AG04450 (cell line): ENCODE results near the gene TALDO1. TPM values are rescaled to one million over a fixed set of nuclear protein-coding genes. Genes with fewer than 3 reads are reported as not detected.

Experiments
- CTCF ChIA-PET: fragments of 300-600, 350-600 bp; formaldehyde crosslinking; extraction: SDS; loops from one replicate; lab custom pipeline; 2022; ENCODE audit warnings: antibody characterized with exemption, inconsistent platforms; lab: Charles Lee
- POLR2A ChIA-PET: fragments of 350-600 bp; formaldehyde crosslinking; extraction: SDS; loops from one replicate; lab custom pipeline; 2021; ENCODE audit warnings: antibody characterized with exemption, inconsistent platforms; lab: Yijun Ruan, JAX
- DNase-seq: peaks from one replicate; pipeline ENCODE4 v3.0.0-alpha.2; 2011; ENCODE audit warnings: low read depth, low spot score
- H3K27ac ChIP-seq: one replicate; pipeline ENCODE4 v1.5.1; 2012; ENCODE audit warnings: low read depth, low read length, control low read depth
- H3K27me3 ChIP-seq: one replicate; pipeline ENCODE4 v1.6.0; 2012; ENCODE audit warnings: low read length; ENCODE audit not compliant: control insufficient read depth, insufficient read depth
- H3K4me3 ChIP-seq: 2 replicates; pipeline ENCODE4 v1.5.1; 2011; ENCODE audit warnings: mild to moderate bottlenecking, low read depth, low read length, control low read depth
- H3K9me3 ChIP-seq: 2 replicates; pipeline ENCODE4 v1.5.1; 2012; ENCODE audit warnings: low read length; ENCODE audit not compliant: control insufficient read depth, insufficient read depth
- polyA plus RNA-seq: library from polyadenylated mRNA; depleted of rRNA; stranded (reverse); fragments of >200 nt; gene quantifications from 2 replicates; pipeline ENCODE4 v1.2.3, GENCODE V29; 2011
- TF ChIP-seq, protein P1 (sequence below): IDR thresholded peaks from 2 replicates; pipeline ENCODE4 v1.5.1; 2011; ENCODE audit warnings: low read depth, low read length, control low read depth, inconsistent platforms

The TALDO1 gene
- polyA plus RNA-seq, 1 experiment = 242 TPM

DNA sequence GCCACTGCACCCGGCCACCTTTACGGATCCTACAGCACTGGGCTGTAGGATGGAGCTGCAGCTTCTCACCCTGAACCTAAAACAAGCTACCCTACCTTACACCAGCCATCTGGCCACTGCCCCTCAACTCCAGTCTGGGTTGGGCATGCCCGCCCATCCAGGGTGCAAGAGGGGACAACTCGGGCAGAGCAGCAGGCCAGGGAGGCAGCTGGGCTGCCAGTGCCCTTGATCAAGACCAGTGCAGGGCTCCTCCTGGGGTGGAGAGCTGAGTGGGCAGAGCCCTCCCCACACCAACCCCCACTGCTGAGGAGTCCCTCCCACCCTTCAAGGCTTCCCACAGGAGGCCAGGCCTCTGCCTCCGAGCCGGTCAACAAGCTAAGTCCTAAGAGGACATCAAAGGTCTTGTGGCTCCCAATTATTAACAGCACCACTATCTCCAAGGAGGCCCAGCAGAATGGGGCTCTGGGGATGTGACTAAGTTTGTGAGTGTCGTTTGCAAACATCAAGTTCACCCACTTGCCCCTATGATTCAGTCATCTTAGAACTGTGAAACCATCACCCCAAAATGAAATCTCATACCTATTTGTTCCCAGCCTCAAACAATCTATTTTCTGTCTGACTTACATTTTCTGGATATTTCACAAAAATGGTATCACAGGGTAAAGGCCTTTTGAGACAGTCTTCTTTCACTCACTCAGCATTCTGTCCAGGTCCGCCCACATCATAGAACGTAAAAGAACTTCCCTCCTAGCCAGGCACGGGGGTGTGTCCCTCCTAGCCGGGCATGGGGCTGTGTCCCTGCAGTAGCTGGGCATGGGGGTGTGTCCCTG, 19.1 kb downstream of the TALDO1 start:
- ChIA-PET POLR2A (no interaction called here), CTCF (interaction anchor here (1.1 kb wide), 1 partner anchor 40 kb away, joined by 3 read pairs; no protein-coding TSS in a partner anchor)
- no peak overlapping the region for H3K27ac ChIP-seq
- H3K27me3 ChIP-seq = no peaks in the 10 kb centered on the region
- no peak for DNase-seq
- no peak overlapping the region for H3K4me3 ChIP-seq
- TF ChIP-seq, protein P1, sequence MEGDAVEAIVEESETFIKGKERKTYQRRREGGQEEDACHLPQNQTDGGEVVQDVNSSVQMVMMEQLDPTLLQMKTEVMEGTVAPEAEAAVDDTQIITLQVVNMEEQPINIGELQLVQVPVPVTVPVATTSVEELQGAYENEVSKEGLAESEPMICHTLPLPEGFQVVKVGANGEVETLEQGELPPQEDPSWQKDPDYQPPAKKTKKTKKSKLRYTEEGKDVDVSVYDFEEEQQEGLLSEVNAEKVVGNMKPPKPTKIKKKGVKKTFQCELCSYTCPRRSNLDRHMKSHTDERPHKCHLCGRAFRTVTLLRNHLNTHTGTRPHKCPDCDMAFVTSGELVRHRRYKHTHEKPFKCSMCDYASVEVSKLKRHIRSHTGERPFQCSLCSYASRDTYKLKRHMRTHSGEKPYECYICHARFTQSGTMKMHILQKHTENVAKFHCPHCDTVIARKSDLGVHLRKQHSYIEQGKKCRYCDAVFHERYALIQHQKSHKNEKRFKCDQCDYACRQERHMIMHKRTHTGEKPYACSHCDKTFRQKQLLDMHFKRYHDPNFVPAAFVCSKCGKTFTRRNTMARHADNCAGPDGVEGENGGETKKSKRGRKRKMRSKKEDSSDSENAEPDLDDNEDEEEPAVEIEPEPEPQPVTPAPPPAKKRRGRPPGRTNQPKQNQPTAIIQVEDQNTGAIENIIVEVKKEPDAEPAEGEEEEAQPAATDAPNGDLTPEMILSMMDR = no peak
- H3K9me3 ChIP-seq = no peaks in the 10 kb centered on the region; the same call in 1 of the 2 replicates

DNA sequence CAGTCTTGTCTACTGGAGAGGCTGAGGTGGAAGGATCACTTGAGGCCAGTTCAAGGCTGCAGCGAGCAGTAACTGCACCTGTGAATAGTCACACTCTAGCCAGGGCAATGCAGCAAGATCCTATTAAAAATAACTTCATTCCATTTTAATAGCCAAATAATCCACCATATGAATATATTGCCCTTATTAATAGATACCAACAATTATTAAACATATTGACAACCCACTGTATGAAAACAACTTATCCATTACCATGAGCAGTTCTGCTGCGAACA, 19.6 kb downstream of the TALDO1 start:
- TF ChIP-seq, protein P1 = no peak
- Histone ChIP-seq H3K4me3 (no peak overlapping the region), H3K27ac (no peak overlapping the region), H3K9me3 (no peaks in the 10 kb centered on the region; the same call in 1 of the 2 replicates), H3K27me3 (no peaks in the 10 kb centered on the region)
- no peak for DNase-seq
- ChIA-PET POLR2A (no interaction called here), CTCF (no interaction called here)

DNA sequence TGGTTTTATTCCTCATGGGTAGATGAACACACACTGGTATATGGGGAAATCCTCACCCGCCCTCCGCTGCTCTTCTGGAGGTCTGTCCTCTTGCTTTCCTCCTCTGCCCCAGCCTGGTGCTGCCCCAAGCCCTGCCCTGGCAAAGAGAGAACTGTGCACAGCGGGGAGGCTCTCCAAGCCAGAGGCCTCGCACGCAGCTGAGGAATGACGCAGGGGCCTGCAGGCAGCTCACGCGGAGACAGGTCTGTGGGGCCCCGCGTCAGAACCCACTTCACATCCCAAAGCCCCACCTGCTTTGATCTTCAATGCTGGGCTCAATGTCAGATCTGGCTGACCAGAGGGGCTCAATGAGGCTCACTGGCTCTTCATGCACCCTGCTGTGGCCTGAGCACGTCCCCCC, 20.0 kb downstream of the TALDO1 start:
- POLR2A ChIA-PET = no interaction called here
- CTCF ChIA-PET = no interaction called here
- TF ChIP-seq, protein P1 = no peak
- Histone ChIP-seq H3K9me3 (no peaks in the 10 kb centered on the region; the same call in 1 of the 2 replicates), H3K27ac (no peak overlapping the region), H3K27me3 (no peaks in the 10 kb centered on the region), H3K4me3 (no peak overlapping the region)
- DNase-seq = no peak

DNA sequence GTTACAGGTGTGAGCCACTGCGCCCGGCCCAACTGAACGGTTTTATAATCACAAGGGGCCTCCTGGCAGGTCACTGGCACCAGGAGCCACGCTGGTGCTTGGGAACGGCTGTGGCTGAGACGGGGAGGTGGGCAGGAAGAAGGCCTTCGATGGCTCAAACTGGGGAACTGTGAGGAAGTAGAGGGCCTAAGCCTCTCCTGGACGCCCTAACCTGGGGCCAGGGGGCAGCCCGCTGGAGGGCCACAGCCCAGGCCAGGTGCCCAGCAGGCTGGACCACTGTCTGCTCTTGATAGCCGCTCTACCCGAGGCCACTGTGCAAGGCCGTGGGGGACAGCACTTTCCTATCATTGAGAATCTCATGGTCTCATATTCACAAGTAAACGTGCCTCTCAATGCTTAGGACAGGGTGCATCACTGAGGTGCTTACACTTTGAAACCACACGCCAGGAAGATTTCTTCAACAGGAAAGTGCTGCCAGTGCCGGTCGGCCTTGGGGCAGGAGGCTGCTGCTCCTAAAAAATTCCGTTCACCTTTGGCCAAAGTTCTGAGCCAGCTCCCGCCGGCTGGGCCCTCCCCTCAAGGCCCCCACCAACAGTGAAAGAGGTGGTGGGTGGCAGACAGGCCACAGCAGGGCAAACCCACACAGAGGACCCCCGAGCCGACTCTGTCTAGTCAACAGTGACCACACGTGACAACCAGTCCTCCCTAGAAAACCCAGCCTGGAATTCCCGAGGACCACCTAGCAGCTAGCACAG, 22.8 kb downstream of the TALDO1 start:
- H3K27me3 ChIP-seq = no peaks in the 10 kb centered on the region
- POLR2A ChIA-PET = no interaction called here

More for the DNA sequence above, 22.8 kb downstream of the TALDO1 start:
- TF ChIP-seq, protein P1 = no peak
- no peak for DNase-seq
- no peak overlapping the region for H3K27ac ChIP-seq
- no peaks in the 10 kb centered on the region for H3K9me3 ChIP-seq
- H3K4me3 ChIP-seq = no peak overlapping the region
- CTCF ChIA-PET = no interaction called here
